HepG2 (cell line): ENCODE results near the gene CMIP. TPM values are rescaled to one million over a fixed set of nuclear protein-coding genes. Genes with fewer than 3 reads are reported as not detected.

Source experiments
- HNRNPLL ChIP-seq: fragments of 200-400 bp; formaldehyde crosslinking; IDR thresholded peaks from 2 replicates; pipeline ENCODE4 v1.6.1; 2017; ENCODE audit warnings: mild to moderate bottlenecking, low read depth, low read length; ENCODE audit not compliant: poor library complexity, severe bottlenecking
- HOXA5 ChIP-seq: sonication (generic); formaldehyde crosslinking; IDR thresholded peaks from 2 replicates; pipeline ENCODE4 v1.4.0; 2020; ENCODE audit warnings: missing genetic modification reagents
- KDM6A ChIP-seq: IDR thresholded peaks from 2 replicates; pipeline ENCODE4 v1.6.1; 2016; ENCODE audit warnings: low read depth
- MTF2 ChIP-seq: sonication (generic); formaldehyde crosslinking; IDR thresholded peaks from 2 replicates; pipeline ENCODE4 v1.5.0; 2020; ENCODE audit warnings: missing genetic modification reagents, borderline replicate concordance
- NFE2L1 ChIP-seq: sonication (generic); formaldehyde crosslinking; IDR thresholded peaks from 2 replicates; pipeline ENCODE4 v1.4.0; 2020; ENCODE audit warnings: missing genetic modification reagents, mild to moderate bottlenecking, borderline replicate concordance
- RCOR2 ChIP-seq: IDR thresholded peaks from 2 replicates; pipeline ENCODE4 v1.6.1; 2016; ENCODE audit warnings: missing biosample characterization, missing genetic modification reagents
- RNF219 ChIP-seq: sonication (generic); formaldehyde crosslinking; IDR thresholded peaks from 2 replicates; pipeline ENCODE4 v1.5.0; 2020; ENCODE audit warnings: mild to moderate bottlenecking, missing genetic modification reagents
- SIX4 ChIP-seq: sonication (generic); formaldehyde crosslinking; IDR thresholded peaks from 2 replicates; pipeline ENCODE4 v1.4.0; 2020; ENCODE audit warnings: missing genetic modification reagents
- SMAD3 ChIP-seq: sonication (generic); formaldehyde crosslinking; IDR thresholded peaks from 2 replicates; pipeline ENCODE4 v1.4.0; 2020; ENCODE audit warnings: missing genetic modification reagents
- TARDBP ChIP-seq: sonication (generic); formaldehyde crosslinking; IDR thresholded peaks from 2 replicates; pipeline ENCODE4 v1.8.0; 2022; ENCODE audit warnings: mild to moderate bottlenecking, missing genetic modification reagents
- ZBTB42 ChIP-seq: sonication (generic); formaldehyde crosslinking; IDR thresholded peaks from 2 replicates; pipeline ENCODE4 v1.5.0; 2020; ENCODE audit warnings: mild to moderate bottlenecking, missing genetic modification reagents
- ZNF292 ChIP-seq: sonication (generic); formaldehyde crosslinking; IDR thresholded peaks from 2 replicates; pipeline ENCODE4 v1.8.1; 2022; ENCODE audit warnings: mild to moderate bottlenecking, low read depth, missing genetic modification reagents, borderline replicate concordance
- ZNF350 ChIP-seq: sonication (generic); formaldehyde crosslinking; IDR thresholded peaks from 2 replicates; pipeline ENCODE4 v1.4.0; 2020; ENCODE audit warnings: mild to moderate bottlenecking, low read depth, missing genetic modification reagents, borderline replicate concordance
- ZNF512 ChIP-seq: sonication (generic); formaldehyde crosslinking; IDR thresholded peaks from 2 replicates; pipeline ENCODE4 v1.4.0; 2020; ENCODE audit warnings: mild to moderate bottlenecking, missing genetic modification reagents
- ZNF574 ChIP-seq: sonication (generic); formaldehyde crosslinking; IDR thresholded peaks from 2 replicates; pipeline ENCODE4 v1.4.0; 2020; ENCODE audit warnings: missing genetic modification reagents
- ZNF589 ChIP-seq: sonication (generic); formaldehyde crosslinking; conservative IDR thresholded peaks from 2 replicates; pipeline ENCODE4 v1.8.0; 2022; ENCODE audit warnings: mild to moderate bottlenecking, moderate library complexity, missing genetic modification reagents
- ZNF674 ChIP-seq: sonication (generic); formaldehyde crosslinking; IDR thresholded peaks from 2 replicates; pipeline ENCODE4 v1.5.0; 2020; ENCODE audit warnings: low read depth, mild to moderate bottlenecking, missing genetic modification reagents
- ZNF768 ChIP-seq: sonication (generic); formaldehyde crosslinking; IDR thresholded peaks from 2 replicates; pipeline ENCODE4 v1.4.0; 2020; ENCODE audit warnings: missing genetic modification reagents
- ZSCAN31 ChIP-seq: sonication (generic); formaldehyde crosslinking; IDR thresholded peaks from 2 replicates; pipeline ENCODE4 v1.5.0; 2020; ENCODE audit warnings: low read depth, mild to moderate bottlenecking, missing genetic modification reagents
- polyA plus RNA-seq, 8 experiments: library from polyadenylated mRNA; depleted of rRNA in 3 of 8; stranded (reverse) in 7 of 8; unstranded in 1 of 8; fragments of >200 nt; fragmentation: Illumina TruSeq in 4 of 8; extraction: Trizol in 4 of 8; gene quantifications; 2 replicates each; pipeline versions ENCODE4 v1.2.1 to v1.2.3, GENCODE V29; 2011 to 2016; ENCODE audit warnings: low read depth in 4 of 8, missing spikeins in 1 of 8, mixed read lengths in 1 of 8; ENCODE audit not compliant: insufficient read depth in 1 of 8
- total RNA-seq, 5 experiments: library from RNA; depleted of rRNA; stranded (reverse); fragments of >200 nt; fragmentation: Illumina TruSeq; extraction: Trizol; gene quantifications; 2 replicates each; pipeline ENCODE4 v1.2.3, GENCODE V29; 2016; ENCODE audit warnings: low read depth in 1 of 5
- TF ChIP-seq, protein P1 (sequence below): sonication (generic); formaldehyde crosslinking; IDR thresholded peaks from 2 replicates; pipeline ENCODE4 v1.5.1; 2020; ENCODE audit warnings: mild to moderate bottlenecking, missing genetic modification reagents

The CMIP gene
- total and polyA plus RNA-seq, 2 of the 13 experiments (the other 11 are each of a cell fraction or from before 2014, with no cell fraction given): 10.9 to 18.1 TPM

GRCh38 chr16:81566086-81567007 lies 121.7 kb downstream of the CMIP start (continued):
- TF ChIP-seq ZNF574 (CRISPR knock-in tag) (no peak), RCOR2 (CRISPR knock-in tag) (peak; percentile 39; the same call in 1 of the 2 replicates), ZNF674 (no peak), ZNF512 (CRISPR knock-in tag) (no peak), ZNF589 (no peak), KDM6A (CRISPR knock-in tag) (no peak), ZNF768 (peak; percentile 90), MTF2 (CRISPR knock-in tag) (no peak), ZNF292 (no peak), SIX4 (CRISPR knock-in tag) (no peak), SMAD3 (CRISPR knock-in tag) (no peak), ZBTB42 (no peak), NFE2L1 (CRISPR knock-in tag) (no peak), TARDBP (CRISPR knock-in tag) (no peak), HNRNPLL (no peak), ZSCAN31 (no peak), HOXA5 (CRISPR knock-in tag) (no peak), ZNF350 (no peak), RNF219 (CRISPR knock-in tag) (no peak)
- TF ChIP-seq, protein P1, sequence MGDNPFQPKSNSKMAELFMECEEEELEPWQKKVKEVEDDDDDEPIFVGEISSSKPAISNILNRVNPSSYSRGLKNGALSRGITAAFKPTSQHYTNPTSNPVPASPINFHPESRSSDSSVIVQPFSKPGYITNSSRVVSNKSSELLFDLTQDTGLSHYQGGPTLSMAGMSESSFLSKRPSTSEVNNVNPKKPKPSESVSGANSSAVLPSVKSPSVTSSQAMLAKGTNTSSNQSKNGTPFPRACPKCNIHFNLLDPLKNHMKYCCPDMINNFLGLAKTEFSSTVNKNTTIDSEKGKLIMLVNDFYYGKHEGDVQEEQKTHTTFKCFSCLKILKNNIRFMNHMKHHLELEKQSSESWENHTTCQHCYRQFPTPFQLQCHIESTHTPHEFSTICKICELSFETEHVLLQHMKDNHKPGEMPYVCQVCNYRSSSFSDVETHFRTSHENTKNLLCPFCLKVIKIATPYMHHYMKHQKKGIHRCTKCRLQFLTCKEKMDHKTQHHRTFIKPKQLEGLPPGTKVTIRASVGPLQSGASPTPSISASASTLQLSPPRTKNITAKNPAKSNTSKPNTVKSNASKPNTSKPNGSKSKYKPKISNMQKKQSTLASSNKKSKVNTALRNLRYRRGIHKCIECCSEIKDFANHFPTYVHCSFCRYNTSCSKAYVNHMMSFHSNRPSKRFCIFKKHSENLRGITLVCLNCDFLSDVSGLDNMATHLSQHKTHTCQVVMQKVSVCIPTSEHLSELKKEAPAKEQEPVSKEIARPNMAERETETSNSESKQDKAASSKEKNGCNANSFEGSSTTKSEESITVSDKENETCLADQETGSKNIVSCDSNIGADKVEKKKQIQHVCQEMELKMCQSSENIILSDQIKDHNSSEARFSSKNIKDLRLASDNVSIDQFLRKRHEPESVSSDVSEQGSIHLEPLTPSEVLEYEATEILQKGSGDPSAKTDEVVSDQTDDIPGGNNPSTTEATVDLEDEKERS (CRISPR knock-in tag): 0 out of 2 replicates have a peak, but pooled peaks have one; percentile 47
